GM08714 (cell line): Measurements from ENCODE around the gene PRKAR1A.
"Not testable (repeated sequence)": the region's sequence is repeated elsewhere in the genome, so short reads cannot be mapped to it uniquely, and the experiment has no call there.

Experiments
- H3K4me3 ChIP-seq: fragments of 200-500 bp; sonication (Bioruptor generic); 2 replicates; pipeline ENCODE4 v1.5.1; 2014; ENCODE audit warnings: mild to moderate bottlenecking, low read length, inconsistent platforms
- ZNF274 ChIP-seq: IDR thresholded peaks from 2 replicates; pipeline ENCODE4 v1.6.1; 2012; ENCODE audit warnings: mild to moderate bottlenecking, low read depth, low read length

PRKAR1A gene

DNA sequence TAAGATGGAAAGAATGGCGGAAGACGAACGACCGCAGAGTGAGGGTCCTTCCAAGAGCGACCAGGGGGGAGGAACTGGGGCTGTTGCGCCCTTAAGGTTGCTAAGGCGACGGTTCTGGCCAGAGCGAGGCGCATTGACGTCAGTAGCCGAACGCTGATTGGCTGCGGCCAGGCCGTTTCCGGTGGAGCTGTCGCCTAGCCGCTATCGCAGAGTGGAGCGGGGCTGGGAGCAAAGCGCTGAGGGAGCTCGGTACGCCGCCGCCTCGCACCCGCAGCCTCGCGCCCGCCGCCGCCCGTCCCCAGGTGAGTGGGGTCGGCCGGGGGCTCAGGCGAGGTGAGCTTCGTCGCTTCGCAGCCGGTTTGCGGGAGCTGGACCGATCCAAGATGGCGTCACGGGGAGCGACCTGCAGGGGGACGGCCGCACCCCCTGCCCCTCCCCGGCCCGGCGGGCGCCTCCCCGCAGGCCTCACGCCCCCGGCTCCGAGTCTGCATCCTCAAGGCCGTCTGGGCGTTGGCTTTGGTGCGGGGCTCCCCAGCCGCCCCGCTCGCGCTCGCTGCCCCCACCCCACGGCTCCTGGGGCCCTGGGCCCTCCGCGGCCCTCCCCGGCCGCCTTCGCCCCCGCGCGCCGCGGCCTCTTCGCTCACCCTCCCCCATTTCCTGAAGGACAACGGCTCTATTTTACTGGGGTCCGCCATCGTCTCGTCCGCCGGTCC is at the start of gene PRKAR1A:
Gene PRKAR1A, plus strand, starts transcription at position 184 of the 713 bp plus-strand sequence. CDS start 2,970 bp downstream, outside the sequence.
- peak within 1 kb of the TSS; percentile 79 for H3K4me3 ChIP-seq
- no peak for TF ChIP-seq ZNF274

DNA sequence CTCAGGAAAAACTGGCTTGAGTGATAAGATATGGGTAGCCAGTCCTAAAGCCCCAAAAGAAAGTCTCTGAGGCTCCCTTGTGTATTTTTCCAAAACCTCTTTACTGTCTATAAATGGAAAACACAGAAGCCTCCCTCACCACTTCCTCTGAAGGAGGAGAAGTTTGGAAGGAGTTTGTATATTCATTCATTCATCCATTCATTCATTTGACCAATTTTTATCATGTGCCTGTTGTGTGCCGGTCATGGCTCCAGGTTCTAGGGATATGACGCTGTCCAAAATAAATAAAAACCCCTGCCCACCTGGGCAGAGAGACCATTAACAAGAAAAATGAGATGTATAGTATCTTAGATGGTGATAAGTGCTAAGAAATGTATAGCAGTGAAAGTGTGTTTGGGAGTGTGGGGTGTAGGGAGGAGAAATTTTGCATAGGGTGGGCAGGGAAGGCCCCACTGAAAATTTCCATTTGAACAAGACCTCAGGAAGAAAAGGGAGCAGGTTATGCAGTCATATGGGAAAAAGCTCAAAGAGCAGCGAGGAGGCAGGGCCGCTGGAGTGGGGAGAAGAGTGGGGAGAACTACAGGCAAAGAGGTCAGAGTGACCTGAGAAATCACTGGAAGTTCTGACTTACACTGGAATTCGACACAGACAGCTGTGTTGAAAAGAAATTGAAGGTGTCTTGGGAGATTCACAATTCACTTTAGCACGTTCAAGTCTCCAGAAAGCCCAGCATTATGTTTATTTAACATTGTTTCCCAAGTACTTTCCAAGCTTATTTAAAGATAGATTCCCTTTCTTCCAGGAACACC is 48.8 kb upstream of the PRKAR1A start:
- no peak for TF ChIP-seq ZNF274
- H3K4me3 ChIP-seq = no peak overlapping the region

DNA sequence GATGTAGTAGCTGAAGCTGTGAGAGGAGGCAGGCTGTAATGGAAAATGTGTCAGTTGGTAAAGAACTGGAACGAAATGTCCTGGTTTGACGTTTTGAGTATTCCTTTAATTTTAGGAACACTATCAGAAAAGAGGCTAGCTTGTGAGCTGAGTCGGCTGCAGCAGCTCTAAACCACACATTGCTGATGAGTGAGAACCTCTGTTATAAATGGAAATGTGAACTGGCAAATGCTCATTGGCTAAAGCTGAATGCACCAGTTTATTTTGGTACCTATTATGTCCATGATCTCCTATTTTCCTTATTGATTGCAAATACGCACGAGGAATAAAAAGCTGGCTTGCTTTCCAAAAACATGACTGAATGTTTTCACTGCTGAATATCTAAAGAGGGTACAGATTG is 43.9 kb upstream of the PRKAR1A start:
- no peak overlapping the region for H3K4me3 ChIP-seq
- TF ChIP-seq ZNF274 = no peak

DNA sequence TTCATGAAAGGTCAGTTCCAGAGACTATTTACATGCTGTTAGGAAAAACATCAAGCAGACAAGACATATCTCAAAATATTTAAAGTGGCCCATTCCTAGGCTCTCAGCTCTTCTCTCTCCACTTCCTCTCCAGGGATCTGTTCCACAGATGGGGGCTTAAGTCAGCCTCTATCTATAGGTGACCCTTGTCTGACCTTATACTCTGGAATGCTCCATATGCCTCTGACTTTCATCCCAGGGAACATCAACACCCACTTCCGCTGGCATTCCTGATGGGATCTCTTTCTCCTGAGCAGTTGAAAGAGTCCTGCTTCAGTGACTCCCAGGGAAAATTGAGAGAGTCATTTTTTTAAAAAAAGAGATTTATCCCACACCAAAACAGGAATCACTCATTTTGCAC is 43.4 kb upstream of the PRKAR1A start:
- TF ChIP-seq ZNF274 = no peak
- H3K4me3 ChIP-seq = no peak overlapping the region

DNA sequence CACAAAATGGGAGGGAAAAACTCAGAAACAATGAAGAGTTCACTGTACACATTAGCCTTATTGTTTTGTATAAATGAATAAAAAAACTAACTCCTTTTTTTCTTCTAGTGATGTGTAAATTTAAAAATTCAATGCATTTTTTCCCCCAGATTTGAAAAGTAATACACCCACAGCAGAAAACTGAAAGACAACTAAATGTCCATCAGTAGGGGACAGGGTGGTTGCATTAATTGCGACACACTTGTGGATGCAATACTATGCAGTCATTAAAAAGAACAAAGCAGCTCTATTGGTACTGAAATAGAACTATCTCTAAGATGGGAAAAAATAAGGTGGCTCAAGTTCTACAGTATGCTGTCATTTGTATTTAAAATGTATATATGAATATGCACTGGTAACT is 41.3 kb upstream of the PRKAR1A start:
- no peak overlapping the region for H3K4me3 ChIP-seq
- TF ChIP-seq ZNF274 = no peak

DNA sequence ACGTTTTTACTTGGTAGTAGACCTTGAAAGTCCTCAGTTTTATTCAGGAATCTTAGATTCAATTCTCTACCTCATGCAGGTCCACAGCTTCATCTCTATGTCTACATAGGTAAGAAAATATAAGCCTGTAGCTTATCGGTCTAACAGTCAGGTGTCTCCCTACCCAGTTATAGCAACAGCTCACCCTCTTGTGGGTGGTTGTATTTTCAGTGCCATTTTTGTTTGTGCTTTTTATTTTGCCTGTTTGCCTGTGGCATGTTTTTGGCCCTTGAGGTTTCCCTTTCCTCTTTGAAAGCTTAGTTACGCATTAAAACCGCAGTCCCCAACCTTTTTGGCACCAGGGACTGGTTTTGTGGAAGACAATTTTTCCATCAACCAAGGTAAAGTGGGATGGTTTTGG is 31.3 kb upstream of the PRKAR1A start:
- no peak overlapping the region for H3K4me3 ChIP-seq
- no peak for TF ChIP-seq ZNF274

DNA sequence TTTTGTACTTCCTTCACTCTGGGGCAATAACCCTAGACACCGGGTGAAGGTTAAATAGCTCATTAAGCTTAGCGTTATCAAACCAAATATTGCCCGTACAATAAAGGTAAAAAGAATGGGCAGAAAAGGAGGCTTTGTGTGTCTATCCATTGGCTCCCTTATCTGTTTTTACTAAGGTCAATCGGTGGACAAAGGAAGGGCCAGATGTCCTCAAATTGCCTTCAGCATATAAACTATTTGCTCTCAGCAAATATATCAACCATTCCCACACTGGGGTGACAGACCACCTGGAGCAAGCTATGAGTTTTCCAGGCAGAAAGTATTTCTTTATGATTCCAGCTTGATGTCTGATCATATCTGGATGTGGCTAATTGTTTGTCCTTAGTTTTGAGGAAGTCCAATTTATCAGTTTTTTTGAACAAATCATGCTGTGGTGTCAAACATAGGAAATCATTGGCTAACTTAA is 29.6 kb upstream of the PRKAR1A start:
- no peak overlapping the region for H3K4me3 ChIP-seq
- no peak for TF ChIP-seq ZNF274

DNA sequence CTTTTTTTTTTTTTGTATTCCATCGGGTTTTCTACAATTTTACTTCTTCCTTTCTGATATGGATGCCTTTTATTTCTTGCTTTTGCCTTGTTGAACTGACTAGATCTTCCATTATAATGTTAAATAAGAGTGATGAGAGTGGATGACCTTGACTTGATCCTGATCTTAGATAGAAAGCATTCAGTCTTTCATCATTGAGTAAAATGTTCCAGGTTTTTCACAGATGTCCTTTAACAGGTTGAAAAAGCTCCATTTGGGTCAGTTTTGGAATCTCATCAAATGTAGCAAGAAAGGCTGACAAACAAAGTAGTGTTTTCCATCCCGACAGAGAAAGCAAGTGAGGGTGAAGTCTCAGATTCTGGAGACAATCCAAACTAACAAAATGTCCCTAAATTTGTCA is 27.8 kb upstream of the PRKAR1A start:
- no peak for TF ChIP-seq ZNF274
- H3K4me3 ChIP-seq = no peak overlapping the region

DNA sequence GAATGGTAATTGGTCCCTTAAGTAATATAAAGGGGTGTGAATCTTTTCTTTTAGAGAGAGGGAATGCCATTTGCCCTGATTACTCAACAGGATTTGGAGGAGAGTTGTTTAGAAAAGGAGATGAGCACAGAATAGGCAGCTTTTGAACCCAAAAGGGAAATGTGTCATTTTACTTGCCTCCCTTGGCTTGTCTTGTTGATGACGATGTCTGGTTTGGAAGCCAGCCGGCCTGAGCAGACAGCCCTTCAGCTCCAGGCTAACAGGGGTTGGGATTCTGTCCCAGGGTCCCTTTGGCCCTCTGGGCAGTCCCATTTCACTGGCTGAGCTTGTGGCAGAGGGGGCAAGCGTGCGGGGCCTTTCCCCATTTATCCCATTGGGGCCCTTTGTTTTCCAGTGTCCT is 22.3 kb upstream of the PRKAR1A start:
- TF ChIP-seq ZNF274 = no peak

DNA sequence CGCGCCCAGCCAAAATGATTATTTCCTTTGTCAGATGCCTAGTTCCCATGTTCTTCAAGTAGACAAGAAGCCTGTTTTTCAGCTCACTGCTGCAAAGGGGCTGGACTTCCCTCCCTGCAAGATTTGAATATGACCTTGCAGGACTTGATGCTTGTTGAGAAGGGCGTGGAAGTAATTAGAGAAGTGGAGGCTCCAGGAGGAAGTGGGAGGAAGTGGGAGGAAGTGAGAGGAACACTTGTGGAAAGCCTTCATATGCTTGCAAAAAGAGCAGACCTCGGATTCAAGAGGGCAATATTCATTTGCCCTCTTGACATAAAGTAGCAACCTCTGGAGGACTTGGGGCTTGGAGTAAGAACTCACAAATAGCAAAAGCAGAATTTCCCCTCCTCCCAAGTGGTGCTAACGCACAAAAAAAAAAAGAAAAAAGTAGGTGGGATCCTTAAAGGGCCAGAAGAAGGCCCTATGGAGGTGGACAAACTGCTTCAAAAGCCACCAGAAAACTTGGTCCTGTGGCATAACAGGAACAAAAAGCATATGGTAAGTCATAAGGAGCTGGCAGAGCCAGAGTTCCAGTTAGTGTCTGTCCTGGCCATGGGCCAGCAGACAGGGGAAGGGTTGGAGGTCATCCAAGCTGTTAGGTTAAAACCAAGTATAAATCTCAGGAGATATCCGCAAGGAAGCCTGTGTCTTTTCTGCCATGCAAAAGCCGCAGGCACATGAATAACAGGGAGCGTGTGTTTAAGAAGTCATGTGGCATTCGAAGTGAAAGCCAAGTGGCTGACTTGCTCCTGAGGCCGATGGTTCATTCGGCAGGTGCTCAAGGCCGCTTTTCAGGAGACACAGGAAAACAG is 20.6 kb upstream of the PRKAR1A start:
- TF ChIP-seq ZNF274 = no peak
- no peak overlapping the region for H3K4me3 ChIP-seq

More for the DNA sequence above, 22.3 kb upstream of the PRKAR1A start:
- H3K4me3 ChIP-seq = no peak overlapping the region

DNA sequence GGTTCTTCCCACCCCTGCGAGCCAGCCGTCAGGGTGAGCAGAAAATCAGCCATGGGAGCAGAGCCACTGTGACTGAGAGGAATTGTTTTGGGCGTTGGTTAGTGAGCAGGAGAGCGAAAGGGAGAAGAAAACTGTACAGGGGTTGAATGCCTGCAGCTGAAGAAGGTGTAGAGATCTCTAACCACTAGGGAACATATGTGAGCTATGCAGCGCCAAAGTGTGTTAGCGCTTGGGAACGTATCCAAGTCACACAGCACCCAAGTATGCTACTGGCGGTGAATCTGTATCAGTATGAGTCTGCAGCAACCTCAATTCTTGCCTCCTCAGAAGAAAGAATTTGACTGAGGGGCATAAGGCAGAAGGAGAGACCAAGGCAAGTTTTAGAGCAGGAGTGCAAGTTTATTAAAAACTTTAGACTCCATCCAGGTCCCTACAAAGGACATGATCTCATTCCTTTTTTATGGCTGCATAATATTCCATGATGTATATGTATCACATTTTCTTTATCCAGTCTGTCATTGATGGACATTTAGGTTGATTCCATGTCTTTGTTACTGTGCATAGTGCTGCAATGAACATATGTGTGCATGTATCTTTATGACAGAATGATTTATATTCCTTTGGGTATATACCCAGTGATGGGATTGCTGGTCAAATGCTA is 19.7 kb upstream of the PRKAR1A start:
- not testable (repeated sequence) for H3K4me3 ChIP-seq

DNA sequence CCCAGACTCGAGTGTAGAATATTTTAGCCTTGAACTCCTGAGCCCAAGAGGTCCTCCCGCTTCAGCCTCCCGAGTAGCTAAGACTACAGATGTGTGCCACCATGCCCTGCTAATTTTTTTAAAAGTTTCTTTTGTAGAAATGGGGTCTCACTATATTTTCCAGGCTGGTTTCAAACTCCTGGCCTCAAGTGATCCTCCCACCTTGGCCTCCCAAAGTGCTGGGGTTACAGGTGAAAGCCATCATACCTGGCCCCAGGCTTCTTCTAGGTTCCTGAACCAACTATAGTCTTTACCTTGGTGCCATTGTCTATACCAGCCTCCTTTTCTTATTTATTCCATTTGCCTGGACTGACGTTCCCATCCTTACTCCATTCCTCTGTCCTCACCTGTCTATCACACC is 17.1 kb upstream of the PRKAR1A start:
- TF ChIP-seq ZNF274 = no peak
- no peak overlapping the region for H3K4me3 ChIP-seq

DNA sequence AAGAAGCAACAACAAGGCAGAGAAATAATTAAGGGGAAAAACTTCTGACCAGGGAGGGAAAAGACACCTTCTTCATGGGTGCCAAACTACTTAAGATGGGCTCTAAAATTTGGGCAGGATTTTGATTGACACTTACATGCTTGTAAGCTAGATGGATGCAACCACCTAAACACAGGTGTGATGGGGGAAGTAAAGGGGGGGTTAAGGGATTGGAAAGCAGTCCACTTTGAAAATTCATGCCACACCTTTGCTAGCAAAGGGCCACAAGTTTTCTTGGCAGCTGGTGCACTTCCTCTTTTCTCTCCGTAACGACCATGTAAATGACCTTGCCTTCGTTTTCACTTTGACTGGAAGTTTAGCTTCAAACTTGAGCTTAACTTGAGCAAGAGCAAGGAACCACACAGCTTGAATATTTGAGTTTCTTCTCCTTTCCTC is 14.3 kb upstream of the PRKAR1A start:
- no peak for TF ChIP-seq ZNF274
- no peak overlapping the region for H3K4me3 ChIP-seq
